HG02970 (cell line): ENCODE data around the gene CLEC17A.
A peak's percentile ranks its signal among the peaks of the same experiment; 100 is the strongest.
"Not testable (repeated sequence)": the region's sequence is repeated elsewhere in the genome, so short reads cannot be mapped to it uniquely, and the experiment has no call there.

Experiments
- ATAC-seq: cut with Tn5 transposase; IDR thresholded peaks from one replicate; pipeline ENCODE4 v1.9.1; 2021; ENCODE audit warnings: mild to moderate bottlenecking, moderate library complexity, moderate number of reproducible peaks; ENCODE audit not compliant: unreplicated experiment, low FRiP score

CLEC17A gene

GRCh38 chr19:14558370-14559066 is 24.4 kb upstream of the CLEC17A start:
- no peak for ATAC-seq

- no peak for ATAC-seq
Measured at GRCh38 chr19:14559916-14560775, 22.7 kb upstream of the CLEC17A start.

GRCh38 chr19:14560776-14561108 is 22.1 kb upstream of the CLEC17A start:
- ATAC-seq: no peak

GRCh38 chr19:14561249-14561648 is 21.6 kb upstream of the CLEC17A start:
- no peak for ATAC-seq

- ATAC-seq: no peak
Measured at GRCh38 chr19:14561847-14562351, 21.0 kb upstream of the CLEC17A start.

GRCh38 chr19:14562660-14563589 is 20.0 kb upstream of the CLEC17A start:
- ATAC-seq: no peak

- no peak for ATAC-seq
Measured at GRCh38 chr19:14563590-14563926, 19.3 kb upstream of the CLEC17A start.

GRCh38 chr19:14563989-14564651 is 18.8 kb upstream of the CLEC17A start:
- no peak for ATAC-seq

- not testable (repeated sequence) for ATAC-seq
Measured at GRCh38 chr19:14564652-14565297, 18.1 kb upstream of the CLEC17A start.

- ATAC-seq: no peak
Measured at GRCh38 chr19:14565298-14565679, 17.6 kb upstream of the CLEC17A start.

- ATAC-seq: no peak
Measured at GRCh38 chr19:14565765-14566711, 16.8 kb upstream of the CLEC17A start.

GRCh38 chr19:14566712-14567077 is 16.2 kb upstream of the CLEC17A start:
- ATAC-seq: no peak

GRCh38 chr19:14567079-14567478 is 15.8 kb upstream of the CLEC17A start:
- no peak for ATAC-seq

- no peak for ATAC-seq
Measured at GRCh38 chr19:14570864-14571527, 11.9 kb upstream of the CLEC17A start.

GRCh38 chr19:14571695-14572490 is 11.0 kb upstream of the CLEC17A start, which contains the start of gene NDUFB7:
TSS of gene NDUFB7 (minus strand) at chr19:14572066. CDS start at chr19:14572000, 66 bp downstream.
- ATAC-seq: peak; percentile 86

GRCh38 chr19:14575428-14575980 is 7.4 kb upstream of the CLEC17A start:
- ATAC-seq: no peak

GRCh38 chr19:14576363-14576762 is 6.5 kb upstream of the CLEC17A start:
- ATAC-seq: no peak
